GM12801 (cell line): ENCODE measurements around the gene PRKACB.

ENCODE experiments used
- TF ChIP-seq, protein P1 (sequence below): IDR thresholded peaks from one replicate; pipeline ENCODE4 v1.5.1; 2011; ENCODE audit warnings: control low read depth; ENCODE audit not compliant: insufficient read length; ENCODE audit errors: extremely low read depth

Gene PRKACB

DNA sequence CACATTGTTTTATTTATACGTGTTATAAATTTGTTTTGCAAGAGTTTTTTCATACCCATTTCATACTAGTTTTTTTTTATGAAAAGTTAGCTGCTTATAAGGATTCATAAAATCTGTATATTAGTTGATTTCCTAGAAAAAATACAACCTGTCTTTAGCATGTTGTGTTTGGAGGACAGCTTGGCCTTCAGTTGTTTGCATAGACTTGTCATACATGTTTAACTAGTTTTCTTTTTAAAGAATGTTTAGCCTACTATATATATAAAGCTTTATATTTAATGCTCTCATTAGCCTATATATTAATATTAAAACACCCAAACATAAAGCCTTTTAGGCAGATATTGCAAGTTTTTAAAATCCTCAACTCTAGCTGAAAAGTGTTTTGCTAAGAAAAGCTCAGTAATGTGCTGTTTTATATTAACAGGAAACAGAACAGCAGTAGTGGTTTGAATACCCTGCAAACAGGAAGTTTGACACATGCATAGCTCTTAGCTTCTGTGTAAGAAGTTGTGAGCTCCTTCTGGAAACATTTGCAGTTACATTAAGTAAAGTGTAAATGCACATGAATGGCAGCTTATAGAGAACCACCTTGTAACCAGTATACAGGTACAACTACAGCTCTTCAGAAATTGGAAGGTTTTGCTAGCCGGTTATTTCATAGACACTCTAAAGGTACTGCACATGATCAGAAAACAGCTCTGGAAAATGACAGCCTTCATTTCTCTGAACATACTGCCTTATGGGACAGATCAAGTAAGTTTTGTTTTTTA, at the start of gene PRKACB:
PRKACB (plus strand) TSS at position 476 of the 770 bp plus-strand sequence; CDS start at position 567, 91 bp downstream.
- TF ChIP-seq, protein P1, sequence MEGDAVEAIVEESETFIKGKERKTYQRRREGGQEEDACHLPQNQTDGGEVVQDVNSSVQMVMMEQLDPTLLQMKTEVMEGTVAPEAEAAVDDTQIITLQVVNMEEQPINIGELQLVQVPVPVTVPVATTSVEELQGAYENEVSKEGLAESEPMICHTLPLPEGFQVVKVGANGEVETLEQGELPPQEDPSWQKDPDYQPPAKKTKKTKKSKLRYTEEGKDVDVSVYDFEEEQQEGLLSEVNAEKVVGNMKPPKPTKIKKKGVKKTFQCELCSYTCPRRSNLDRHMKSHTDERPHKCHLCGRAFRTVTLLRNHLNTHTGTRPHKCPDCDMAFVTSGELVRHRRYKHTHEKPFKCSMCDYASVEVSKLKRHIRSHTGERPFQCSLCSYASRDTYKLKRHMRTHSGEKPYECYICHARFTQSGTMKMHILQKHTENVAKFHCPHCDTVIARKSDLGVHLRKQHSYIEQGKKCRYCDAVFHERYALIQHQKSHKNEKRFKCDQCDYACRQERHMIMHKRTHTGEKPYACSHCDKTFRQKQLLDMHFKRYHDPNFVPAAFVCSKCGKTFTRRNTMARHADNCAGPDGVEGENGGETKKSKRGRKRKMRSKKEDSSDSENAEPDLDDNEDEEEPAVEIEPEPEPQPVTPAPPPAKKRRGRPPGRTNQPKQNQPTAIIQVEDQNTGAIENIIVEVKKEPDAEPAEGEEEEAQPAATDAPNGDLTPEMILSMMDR = no peak

DNA sequence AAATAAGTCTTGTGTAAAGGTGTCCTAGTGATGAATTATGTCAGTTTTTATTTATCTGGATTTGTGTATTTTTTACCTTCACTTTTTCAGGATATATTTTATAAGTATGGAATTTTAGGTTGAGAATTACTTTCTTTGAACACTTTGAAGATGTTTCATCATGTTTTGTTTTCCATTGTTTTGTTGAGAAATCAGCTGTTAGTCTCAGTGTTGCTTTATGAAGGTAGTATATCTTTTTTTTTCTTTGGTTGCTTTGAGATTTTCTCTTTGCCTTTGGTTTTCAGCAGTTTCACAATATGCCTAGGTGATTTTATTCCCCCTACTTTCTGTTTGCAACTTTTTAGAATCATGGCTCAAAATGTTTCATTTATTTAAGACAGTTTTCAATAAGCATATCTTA, 48.8 kb upstream of the PRKACB start:
- TF ChIP-seq, protein P1 = no peak

DNA sequence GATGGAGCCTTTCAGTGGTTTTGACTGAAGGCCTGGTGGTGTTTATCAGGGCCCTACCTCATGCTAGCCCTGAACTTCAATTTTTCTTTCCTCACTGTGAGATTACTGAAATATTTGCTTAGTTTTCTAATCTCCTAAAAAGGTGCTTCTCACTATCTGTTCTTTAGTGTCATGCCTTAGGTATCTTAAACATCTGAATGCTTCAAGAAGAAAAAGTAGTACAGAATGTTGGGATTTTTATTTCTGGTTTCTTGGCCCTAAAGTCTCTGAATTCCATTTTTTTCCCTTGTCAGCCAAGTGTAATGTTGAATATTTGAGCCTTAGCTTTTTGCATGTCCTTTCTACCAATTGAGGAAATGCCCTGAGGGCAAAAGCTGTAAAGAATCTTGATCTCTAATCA, 47.9 kb upstream of the PRKACB start:
- TF ChIP-seq, protein P1 = no peak

DNA sequence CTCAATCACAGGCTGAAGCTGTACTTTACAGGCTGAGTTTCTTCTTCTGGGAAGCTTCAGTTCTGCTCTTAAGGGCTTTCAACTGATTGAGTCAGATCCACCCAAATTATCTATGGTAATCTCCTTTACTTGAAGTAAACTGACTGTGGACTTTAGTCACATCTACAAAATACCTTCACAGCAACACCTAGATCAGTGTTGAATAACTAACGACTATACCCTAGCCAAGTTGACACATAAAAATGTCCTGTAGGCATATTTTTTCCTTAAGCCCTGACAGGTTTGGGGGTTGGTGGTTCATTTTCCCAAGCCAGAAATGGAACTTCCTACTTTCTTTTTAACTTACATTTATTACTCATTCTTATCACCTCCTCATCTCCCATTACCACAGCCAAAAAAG, 42.9 kb upstream of the PRKACB start:
- TF ChIP-seq, protein P1 = no peak

DNA sequence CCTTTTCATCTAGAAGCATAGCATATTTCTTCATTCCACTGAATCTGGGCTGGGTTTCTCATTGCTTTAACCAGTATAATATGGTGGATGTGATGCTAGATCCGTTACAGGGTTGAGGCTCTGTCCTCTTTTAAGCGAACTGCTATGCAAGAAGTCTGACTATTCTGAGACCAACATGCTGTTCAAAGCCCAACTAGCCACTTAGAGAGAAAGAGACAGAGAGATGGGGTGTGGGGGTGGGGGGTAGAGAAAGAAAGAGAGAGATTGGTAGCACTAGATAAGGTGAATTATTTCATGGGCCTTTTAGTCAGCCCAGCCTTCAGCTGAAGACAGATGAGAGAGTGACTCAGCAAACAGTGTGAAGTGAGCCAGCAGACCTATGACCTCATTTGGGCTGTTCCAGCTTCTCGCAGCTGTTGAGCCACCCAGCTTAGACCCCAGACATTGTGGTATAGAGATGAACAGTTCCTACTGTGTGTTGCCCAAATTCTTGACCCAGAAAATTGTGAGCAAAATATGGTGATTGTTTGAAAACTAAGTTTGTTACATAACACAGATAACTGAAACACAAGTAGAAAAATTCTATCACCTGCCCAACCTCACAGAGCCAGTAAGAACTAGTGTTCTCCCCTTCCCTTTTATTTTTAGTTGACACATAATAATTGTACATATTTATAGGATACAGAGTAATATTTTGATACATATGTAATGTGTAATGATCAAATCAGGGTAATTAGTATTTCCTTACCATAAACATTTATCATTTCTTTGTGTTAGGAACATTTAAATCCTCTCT, 40.7 kb upstream of the PRKACB start:
- TF ChIP-seq, protein P1 = no peak

DNA sequence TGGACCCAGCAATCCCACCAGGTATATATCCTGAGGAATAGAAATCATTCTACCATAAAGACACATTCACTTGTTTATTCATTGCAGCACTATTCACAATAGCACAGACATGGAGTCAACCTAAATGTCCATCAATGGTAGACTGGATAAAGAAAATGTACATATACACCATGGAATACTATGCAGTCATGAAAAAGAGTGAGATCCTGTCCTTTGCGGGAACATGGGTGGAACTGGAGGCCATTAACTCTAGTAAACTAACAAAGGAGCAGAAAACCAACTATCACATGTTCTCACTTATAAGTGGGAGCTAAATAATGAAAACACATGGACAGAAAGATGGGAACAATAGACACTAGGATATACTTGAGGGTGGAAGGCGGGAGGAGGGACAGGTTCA, 36.1 kb upstream of the PRKACB start:
- TF ChIP-seq, protein P1 = no peak

DNA sequence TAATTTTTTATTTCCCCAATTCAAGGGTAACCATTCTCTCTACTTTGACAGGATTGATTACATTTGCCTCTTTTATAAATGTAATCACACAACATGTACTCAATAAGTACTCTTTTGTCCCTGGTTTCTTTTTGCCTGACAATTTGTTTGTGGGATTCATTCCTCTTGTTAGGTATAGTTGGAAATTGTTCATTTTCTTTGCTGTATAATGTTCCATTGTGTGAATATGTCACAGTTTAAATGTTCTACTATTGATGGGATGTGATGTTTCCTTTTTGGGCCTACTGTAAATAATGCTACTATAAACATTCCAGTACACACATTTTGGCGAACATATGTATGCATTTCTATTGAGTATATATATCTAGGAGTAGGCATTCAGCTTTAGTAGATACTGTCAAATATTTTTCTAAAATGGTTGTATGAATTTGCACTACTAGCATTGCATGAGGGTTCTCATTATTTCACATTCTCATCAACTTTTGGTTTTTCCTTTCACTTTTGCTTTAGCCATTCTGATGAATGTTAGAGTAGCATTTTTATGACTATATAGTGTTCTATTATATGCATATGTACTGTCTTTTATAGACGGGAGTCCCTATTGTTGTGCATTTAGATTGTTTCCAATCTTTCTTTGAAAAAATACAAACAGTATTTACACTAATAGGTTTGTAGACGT, 35.0 kb upstream of the PRKACB start:
- TF ChIP-seq, protein P1 = no peak
